ENCODE measurements around the gene RASL10A.

RASL10A gene

GRCh38 chr22:29338398-29338797, 22.9 kb upstream of the RASL10A start:
- DNase-seq (ENCODE audit: low read depth), result no peak

- no peak for DNase-seq (ENCODE audit: low read depth)
Observed at GRCh38 chr22:29337631-29338284, 22.3 kb upstream of the RASL10A start.

DNA sequence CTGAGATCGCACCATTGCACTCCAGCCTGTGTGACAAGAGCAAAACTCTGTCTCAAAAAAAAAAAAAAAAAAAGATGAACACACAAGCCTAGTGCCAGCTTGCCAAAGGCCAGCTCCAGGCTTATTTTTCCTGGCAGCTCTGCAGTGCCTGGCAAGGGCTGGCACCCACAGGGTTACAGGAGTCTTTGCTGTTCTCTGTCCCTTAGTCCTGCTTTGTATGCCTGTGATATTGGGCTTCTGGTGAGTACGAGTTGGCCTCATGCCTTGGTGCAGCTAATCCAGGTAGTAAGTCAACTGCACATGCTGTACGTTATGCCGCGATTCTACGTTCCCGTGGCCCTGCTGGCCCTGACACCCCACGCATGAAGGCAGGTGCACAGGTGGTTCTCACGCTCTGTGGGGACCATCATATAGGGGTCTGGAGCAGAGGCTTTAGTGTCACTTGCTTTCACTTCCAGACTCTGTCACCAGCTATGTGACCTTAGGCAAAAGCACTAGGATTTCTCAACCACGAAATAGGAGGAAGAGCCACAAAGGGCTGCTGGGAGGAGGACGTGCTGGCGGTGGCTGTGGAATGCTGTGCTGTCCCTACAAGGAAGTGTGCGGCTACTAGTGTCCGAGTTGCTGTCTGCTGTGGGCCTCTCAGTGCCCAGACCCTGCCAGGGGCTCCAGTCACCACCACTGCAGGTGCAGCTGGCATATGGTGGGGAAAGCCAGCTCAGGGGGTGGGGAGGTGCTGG, 21.4 kb upstream of the RASL10A start:
- no peak for DNase-seq (ENCODE audit: low read depth)

GRCh38 chr22:29335656-29336055, 20.2 kb upstream of the RASL10A start:
- no peak for DNase-seq (ENCODE audit: low read depth)

- DNase-seq (ENCODE audit: low read depth), result no peak
Observed at GRCh38 chr22:29334696-29335344, 19.3 kb upstream of the RASL10A start.

DNA sequence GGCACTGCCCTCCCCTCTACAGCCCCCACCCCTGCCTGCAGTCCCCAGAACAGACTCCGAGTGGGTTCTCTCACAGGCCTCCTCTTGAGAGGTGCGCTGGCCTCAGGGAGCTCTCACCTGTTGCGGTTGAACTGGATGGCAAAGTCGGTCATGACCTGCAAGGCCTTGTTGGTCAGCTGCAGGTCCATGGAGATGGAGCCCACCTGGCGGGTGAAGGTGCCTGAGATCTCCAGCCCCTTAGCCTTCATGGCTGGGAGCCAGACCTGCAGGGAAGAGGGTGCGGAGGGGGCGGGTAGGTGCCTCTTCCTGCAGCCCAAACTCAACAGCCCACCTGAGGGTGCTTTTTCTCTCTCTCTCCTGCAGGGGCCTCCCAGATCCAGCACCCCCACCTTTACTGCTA, 18.7 kb upstream of the RASL10A start:
- DNase-seq (ENCODE audit: low read depth), result no peak

DNA sequence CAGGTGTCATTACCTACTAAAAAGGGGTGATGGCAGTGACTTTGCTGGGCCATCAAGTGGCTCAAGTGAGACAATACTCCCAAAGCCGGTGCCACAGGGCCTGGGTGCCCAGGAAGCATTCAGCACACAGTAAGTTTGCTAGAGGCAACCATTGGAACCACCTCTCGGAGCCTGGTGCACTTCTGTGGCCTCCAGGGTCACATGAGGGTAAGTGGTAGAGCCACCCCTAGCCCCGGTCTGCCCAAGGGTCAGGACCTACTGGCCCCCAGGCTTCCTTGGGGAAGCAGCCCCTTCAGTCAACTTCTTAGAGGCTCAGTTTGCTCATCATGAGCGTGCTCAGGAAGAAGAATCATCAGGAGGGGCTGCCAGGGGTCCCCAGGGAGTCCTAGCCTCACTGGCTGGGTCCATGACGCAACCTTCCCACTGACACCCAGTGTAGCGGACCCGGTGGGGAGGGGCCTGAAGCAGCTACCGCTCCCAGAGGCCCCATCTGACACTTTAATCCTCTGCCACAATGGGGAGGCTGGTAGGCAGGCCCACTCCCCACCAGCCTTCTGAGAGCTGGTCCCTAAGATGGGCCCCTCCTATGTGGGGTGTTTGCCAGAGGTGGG, 17.5 kb upstream of the RASL10A start:
- no peak for DNase-seq (ENCODE audit: low read depth)

DNA sequence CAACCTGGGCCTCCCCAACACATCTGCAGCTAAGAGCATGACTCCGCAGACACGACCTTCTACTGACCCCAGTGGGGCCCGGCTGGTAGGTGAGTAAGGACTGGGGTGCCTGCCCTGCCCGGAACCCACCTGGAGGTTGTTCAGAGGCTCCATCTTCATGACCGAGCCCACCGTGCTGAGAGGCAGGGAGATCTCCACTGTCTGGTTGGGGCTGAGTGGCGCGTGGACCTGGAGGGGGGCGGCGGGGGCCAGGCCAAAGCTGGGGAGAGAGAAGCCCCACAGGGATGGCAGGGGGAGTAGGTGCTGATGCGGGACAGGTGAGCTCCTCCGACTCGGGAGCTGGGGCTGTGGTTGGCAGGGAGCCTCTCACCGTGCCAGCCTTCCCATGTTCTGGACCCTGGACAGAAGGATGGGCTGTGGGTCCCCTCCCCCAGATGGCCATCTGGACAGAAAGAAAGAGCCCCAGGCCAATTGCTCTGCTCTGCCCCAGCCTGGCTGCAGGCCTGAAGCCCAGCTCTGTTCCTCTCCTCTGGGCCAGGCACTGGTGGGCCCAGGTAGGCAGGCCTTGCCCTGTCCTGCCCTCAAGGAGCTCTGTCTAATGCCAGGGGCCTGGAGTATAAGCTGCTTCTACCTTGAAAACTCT, 16.3 kb upstream of the RASL10A start:
- no peak for DNase-seq (ENCODE audit: low read depth)

DNA sequence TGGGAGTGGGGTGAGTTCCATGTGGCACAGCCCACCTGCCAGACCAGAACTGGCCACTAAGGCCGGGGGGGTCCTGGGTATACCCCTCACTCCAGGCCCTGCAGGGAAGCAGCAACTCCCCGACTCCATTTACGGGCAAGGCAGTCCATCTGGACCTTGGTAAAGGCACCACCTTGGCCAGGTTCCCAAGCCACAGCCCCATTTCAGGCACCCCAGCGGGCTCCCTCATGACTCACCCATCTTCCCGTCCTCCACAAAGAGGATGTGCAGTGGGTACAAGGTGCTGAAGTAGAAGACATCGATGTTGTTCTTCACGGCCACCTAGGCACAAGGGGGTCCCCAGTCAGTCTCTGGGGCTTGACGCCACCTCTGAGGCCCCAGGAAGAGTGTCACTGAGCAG, 15.7 kb upstream of the RASL10A start:
- DNase-seq (ENCODE audit: low read depth), result no peak

DNA sequence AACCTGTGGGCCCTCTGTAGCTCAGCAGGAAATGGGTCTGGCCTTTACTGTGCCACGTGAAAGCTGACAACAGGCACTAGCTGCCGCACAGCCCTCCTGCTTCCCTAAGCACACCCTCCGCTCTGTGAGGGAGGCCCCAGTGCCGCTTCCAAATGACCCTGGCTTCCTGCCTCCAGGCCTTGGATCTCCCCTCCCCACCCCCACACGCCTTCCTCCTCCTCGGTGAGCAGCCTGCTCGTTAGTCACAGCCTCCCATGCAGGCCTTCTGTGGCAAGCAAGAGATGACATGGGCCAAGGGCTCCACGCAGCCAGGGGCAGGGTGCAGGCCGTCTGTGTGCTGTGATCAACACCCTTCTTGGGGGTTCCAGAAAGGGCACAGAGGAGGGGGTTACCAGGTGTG, 15.3 kb upstream of the RASL10A start:
- no peak for DNase-seq (ENCODE audit: low read depth)

- DNase-seq (ENCODE audit: low read depth), result no peak
Observed at GRCh38 chr22:29330291-29330690, 14.8 kb upstream of the RASL10A start.

DNA sequence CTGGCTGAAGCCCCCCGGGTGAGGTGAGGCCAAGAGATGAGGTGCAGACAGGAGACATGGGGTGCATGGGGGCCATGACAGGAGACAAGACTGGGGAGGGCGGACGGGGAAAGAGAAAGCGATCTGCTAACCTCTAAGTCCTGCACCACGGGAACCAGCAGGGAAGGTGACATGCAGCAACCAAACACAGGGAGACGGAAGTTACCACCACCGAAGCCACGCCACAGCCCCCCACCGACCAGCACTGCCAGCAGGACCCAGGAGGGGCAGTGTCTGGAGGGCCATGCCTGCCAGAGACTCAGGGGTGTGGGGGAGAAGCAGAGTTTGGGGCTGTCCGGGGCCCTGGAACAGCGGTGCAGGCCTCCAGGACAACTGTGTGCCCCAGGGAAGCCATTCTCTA, 14.1 kb upstream of the RASL10A start:
- DNase-seq (ENCODE audit: low read depth), result no peak

- no peak for DNase-seq (ENCODE audit: low read depth)
Observed at GRCh38 chr22:29328566-29329500, 13.3 kb upstream of the RASL10A start.

GRCh38 chr22:29328055-29328454, 12.6 kb upstream of the RASL10A start:
- DNase-seq (ENCODE audit: low read depth), result no peak

DNA sequence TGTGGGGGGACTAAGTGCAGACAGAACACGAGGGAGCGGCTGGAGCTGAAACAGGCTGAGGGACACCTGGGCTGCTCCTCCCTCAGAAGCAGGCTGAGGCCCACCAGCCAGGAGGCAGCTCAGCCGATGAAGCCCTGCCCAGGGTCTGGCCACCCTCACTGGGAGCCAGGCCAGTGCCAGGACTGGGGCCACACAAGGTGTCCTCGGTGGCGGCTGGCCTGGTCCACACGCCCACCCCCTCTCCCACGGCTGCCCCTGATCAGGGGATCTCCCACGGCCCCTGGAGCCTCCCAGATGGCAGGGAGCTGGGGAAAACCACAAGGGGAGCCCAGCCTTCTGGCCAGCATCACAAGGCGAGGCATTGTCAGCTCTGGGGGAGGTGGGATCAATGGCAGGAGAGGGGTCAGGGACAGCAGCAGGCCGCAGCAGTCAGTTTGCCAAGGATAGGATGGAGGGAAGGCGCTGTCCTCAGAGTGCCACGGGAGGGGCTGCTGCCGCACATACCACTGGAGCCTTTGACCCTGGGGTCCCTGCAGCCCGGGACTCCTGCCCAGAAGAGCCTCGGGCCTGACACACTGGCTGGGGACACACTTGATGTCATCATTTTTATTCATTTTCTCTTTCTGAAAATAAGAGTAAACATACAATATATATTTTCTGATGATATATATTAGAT, 11.7 kb upstream of the RASL10A start:
- no peak for DNase-seq (ENCODE audit: low read depth)

- no peak for DNase-seq (ENCODE audit: low read depth)
Observed at GRCh38 chr22:29326481-29326880, 11.0 kb upstream of the RASL10A start.

- DNase-seq (ENCODE audit: low read depth), result no peak
Observed at GRCh38 chr22:29325785-29326315, 10.4 kb upstream of the RASL10A start.

GRCh38 chr22:29325356-29325755, 9.9 kb upstream of the RASL10A start:
- no peak for DNase-seq (ENCODE audit: low read depth)

DNA sequence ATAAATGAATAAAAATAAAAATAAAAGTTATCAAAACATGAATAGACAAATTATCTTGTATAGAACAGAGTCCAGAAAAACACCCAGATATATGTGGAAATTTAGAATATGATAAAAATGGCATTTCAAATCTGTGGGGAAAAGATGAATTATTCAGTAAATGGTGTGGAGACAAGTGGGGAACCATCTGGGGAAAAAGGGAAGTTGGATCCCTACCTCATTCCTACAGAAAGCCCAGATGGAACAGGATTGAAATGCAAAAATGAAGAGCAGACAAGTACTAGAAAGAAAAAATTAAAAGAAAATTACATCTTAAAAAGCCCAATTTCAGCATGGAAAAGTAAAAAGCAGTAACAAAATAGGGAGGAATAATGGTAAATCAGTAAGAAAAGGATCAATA, 8.1 kb upstream of the RASL10A start:
- DNase-seq (ENCODE audit: low read depth), result no peak

- no peak for DNase-seq (ENCODE audit: low read depth)
Observed at GRCh38 chr22:29320546-29320945, 5.0 kb upstream of the RASL10A start.

All from stimulated activated CD8-positive, alpha-beta memory T cell treated with anti-CD3 and anti-CD28 coated beads, Interleukin-7, amount 100 ng/mL, for 24 hours (primary cell).